T-helper 9 cell (primary cell): ENCODE measurements around the gene MASP2.
A peak's percentile ranks its signal among the peaks of the same experiment; 100 is the strongest.
"Not testable (repeated sequence)": the region's sequence is repeated elsewhere in the genome, so short reads cannot be mapped to it uniquely, and the experiment has no call there.

Experiments used
- DNase-seq: peaks from one replicate; pipeline ENCODE4 v3.0.0-alpha.2; 2020

MASP2 gene

GRCh38 chr1:11037019-11037739, 9.9 kb downstream of the MASP2 start:
- DNase-seq, result not testable (repeated sequence)

- no peak for DNase-seq
Measured at GRCh38 chr1:11031624-11032262, 15.3 kb downstream of the MASP2 start.

- no peak for DNase-seq
Measured at GRCh38 chr1:11030865-11031264, 16.2 kb downstream of the MASP2 start.

DNA sequence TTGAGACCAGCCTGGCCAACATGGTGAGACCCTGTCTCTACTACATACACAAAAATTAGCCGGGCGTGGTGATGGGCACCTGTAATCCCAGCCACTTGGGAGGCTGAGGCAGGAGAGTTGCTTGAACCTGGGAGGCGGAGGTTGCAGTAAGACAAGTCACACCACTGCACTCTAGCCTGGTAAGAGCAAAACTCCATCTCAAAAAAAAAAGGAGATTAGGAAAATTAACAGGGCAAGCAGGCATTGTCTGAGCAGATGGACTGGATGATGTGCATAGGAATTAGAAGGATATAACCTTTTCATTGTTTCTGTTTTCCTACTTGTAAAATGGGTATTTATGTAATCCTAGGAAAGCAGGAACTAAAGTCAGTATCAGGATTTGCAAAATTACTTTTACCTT, 19.0 kb downstream of the MASP2 start:
- DNase-seq, result no peak

DNA sequence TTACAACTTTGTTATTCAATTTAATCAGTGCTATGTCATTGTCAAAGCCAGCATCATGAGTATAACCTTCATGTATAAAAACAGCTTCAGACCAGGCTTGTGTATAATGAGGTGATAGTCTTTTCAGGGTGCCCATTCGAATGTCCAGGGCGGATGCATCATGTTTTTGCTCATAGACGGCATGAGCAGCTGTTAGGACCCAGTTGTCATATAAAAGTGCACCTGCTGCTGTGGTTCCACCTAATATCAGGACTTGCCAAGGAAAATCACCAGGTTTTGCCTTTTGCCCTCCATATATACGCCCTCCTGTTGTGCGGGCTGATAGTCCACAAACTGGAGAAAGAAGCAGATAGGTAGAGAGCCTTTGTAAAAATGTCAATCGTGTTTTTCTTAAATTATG, 19.7 kb downstream of the MASP2 start:
- no peak for DNase-seq

DNA sequence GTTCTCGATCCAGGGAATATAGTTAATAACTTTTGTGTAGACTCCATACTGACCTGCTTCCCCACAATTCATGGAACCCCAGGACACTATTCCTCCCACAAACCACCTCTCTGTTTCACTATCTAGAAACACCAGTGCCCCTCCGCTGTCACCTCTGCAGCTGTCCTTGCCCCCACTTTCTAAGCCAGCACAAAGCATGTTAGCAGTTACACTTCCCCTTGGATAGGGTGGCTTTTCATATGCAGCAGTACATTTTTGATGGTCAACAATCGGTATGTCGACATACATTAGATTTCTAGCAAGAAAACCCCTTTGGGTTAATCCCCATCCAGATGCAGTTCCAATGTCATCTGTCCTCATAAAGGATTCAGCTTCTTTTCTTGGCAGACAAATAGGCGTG, 20.1 kb downstream of the MASP2 start:
- no peak for DNase-seq

- DNase-seq, result no peak
Measured at GRCh38 chr1:11026052-11026451, 21.0 kb downstream of the MASP2 start.

DNA sequence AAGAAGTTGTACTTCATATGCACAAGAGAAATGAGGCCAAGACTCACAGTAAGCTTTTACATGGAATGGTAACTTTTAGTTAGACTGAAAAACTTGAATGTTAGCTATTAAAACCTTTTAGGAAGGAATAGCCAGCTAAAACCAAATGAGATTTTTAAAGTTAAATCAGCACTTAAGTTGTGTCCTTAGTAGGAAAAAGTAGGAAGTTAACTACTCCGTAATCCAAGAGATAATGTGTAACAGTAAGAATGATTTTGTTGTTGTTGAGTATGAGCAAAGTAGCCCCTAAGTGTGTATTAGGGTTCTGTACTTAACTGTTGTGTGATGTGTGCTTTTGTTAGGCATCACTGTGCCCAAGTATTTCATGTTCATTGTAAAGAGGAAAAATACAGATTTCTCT, 21.4 kb downstream of the MASP2 start:
- no peak for DNase-seq

DNA sequence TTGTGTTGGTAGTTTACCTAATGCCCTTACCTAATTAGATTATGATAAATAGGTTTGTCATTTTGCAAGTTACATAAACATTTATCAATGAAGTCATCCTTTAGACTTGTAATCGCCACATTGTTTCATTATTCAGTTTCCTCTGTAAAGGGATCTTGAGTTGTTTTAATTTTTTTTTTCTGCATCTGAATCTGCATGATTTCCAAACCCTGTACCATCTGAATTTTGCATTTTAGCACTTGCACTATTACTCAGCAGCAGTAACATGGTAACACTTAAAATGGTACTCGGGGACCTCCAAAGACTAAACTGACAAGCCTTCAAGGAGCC, 22.2 kb downstream of the MASP2 start:
- no peak for DNase-seq

DNA sequence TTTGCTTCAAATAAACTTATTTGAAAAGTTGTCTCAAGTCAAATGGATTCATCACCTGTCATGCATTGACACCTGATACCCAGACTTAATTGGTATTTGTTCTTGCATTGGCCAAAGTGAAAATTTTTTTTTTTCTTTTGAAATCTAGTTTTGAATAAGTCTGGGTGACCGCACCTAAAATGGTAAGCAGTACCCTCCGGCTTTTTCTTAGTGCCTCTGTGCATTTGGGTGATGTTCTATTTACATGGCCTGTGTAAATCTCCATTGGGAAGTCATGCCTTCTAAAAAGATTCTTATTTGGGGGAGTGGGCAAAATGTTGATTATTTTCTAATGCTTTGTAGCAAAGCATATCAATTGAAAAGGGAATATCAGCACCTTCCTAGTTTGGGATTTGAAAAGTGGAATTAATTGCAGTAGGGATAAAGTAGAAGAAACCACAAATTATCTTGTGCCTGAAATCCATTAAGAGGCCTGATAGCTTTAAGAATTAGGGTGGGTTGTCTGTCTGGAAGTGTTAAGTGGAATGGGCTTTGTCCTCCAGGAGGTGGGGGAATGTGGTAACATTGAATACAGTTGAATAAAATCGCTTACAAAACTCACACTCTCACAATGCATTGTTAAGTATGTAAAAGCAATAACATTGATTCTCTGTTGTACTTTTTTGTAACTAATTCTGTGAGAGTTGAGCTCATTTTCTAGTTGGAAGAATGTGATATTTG, 22.7 kb downstream of the MASP2 start:
- DNase-seq, result no peak

DNA sequence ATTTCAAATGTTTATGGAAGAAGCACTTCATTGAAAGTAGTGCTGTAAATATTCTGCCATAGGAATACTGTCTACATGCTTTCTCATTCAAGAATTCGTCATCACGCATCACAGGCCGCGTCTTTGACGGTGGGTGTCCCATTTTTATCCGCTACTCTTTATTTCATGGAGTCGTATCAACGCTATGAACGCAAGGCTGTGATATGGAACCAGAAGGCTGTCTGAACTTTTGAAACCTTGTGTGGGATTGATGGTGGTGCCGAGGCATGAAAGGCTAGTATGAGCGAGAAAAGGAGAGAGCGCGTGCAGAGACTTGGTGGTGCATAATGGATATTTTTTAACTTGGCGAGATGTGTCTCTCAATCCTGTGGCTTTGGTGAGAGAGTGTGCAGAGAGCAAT, 23.8 kb downstream of the MASP2 start:
- DNase-seq, result no peak

DNA sequence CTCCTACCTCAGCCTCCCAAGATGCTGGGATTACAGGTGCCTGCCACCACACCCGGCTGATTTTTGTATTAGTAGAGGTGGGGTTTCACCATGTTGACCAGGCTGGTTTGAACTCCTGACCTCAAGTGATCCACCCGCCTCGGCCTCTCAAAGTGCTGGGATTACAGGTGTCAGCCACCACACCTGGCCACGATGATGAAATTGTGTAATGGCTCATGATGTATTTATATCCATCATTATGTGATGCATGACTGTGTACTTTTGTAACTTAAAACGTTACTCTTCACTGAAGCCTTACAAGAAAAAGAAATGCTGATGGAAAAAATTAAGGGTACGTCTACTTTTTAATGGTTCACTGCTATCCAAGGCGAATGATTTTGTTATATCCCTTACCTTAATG, 27.1 kb downstream of the MASP2 start:
- DNase-seq, result no peak

DNA sequence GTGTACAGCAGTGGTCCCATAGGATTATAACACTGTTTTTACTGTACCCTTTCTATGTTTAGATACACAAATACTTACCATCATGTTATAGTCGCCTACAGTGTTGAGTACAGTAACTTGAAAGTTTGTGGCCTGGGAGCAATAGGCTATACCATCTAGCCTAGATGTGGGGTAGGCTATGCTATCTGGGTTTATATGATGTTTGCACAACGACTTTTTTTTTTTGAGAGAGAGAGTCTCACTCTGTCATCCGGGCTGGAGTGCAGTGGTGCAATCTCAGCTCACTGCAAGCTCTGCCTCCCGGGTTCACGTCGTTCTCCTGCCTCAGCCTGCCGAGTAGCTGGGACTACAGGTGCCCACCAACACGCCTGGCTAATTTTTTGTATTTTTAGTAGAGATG, 27.7 kb downstream of the MASP2 start:
- DNase-seq, result not testable (repeated sequence)

- no peak for DNase-seq
Measured at GRCh38 chr1:11013160-11013531, 33.9 kb downstream of the MASP2 start.

DNA sequence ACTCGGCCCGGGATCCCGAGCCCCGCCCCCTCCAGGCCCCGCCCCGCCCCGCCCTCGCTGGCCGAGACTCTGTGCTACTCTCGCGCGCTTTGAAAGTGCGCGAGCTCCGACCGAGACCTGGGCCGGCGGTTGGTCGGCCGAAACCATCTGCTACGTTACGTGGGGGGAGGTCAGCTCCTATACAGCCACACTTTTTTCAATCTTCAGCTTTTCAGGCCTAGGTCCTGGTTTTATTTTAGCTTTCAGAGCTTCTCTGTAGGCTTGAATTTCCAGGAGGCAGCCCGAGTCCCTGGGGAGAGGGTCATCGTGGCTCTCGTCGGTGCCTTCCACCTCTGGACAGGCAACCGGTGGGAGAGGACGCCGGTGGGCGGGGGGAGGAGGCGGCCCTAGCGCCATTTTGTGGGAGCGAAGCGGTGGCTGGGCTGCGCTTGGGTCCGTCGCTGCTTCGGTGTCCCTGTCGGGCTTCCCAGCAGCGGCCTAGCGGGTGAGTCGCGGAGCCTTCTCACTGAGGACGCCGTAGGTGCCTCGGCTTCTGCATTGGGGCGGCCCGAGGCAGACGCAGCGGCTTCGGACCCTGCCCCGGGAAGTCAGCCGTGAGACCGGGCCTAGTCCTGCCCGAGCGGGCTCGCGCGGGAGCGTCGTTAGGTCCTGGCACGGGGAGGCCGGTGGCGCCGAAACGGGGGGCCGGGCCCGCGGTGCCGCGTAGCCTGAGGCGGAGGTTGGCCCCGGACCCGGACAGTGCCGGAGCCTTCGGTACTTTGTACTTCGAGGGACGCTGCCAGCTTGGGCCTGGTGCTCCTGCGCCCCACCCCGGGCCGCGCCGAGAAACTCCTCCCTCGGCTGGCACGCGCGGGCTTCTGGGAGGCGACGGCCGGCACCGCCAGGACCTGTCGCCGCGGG, 34.5 kb downstream of the MASP2 start, which contains the start of gene TARDBP:
TSS of gene TARDBP (plus strand) at position 395 of the 900 bp plus-strand sequence. CDS start 1,074 bp downstream, outside the sequence.
- peak; percentile 85 for DNase-seq

- DNase-seq, result no peak
Measured at GRCh38 chr1:11000526-11000925, 46.5 kb downstream of the MASP2 start.

DNA sequence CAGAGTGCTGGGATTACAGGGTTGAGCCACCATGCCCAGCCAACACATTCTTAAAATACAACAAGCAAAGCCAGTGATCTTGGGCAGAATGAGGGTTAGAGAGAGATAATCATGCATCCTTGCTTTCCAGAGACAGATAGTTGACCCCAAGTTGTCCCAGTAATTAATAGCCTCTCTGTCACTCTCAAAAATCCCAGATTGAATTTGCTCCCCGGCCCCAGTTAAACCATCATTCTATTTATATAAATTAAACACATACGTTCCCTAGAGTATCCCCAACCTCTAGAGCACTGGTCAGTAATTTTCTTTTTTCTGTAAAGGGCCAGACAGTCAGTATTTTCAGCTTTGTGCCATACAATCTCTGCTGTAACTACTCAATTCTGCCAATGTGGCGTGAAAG, 50.9 kb downstream of the MASP2 start:
- DNase-seq, result no peak

GRCh38 chr1:10992864-10993263, 54.2 kb downstream of the MASP2 start:
- no peak for DNase-seq

DNA sequence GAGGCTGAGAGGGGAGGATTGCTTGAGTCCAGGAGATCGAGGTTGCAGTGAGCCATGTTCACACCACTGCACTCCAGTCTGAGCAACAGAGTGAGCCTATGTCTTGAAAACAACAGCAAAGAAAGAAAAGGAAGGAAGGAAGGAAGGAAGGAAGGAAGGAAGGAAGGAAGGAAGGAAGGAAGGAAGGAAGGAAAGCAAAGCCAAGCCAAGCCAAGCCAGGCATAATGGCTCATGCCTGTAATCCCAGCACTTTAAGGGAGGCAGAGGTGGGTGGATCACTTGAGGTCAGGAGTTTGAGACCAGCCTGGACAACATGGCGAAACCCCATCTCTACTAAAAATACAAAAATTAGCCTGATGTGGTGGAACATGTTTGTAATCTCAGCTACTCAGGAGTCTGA, 55.0 kb downstream of the MASP2 start:
- not testable (repeated sequence) for DNase-seq

DNA sequence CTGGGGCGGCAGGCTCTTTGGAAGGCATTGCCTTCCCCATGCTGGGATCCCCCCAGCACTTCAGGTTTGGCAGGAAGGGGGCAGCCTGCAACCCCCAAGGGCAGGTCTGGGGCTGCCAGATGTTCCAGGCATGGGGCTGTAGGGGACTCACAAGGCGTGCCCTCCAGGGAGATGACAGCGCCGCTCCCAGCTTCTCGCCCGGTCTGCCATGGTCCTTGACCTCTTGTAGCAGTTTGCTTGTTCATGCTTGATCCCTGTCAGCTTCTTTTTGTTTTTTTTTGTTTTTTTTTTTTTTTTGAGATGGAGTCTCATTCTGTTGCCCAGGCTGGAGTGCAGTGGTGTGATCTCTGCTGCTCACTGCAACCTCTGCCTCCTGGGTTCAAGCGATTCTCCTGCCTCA, 56.2 kb downstream of the MASP2 start:
- no peak for DNase-seq

GRCh38 chr1:10989920-10990516, 57.0 kb downstream of the MASP2 start:
- not testable (repeated sequence) for DNase-seq

DNA sequence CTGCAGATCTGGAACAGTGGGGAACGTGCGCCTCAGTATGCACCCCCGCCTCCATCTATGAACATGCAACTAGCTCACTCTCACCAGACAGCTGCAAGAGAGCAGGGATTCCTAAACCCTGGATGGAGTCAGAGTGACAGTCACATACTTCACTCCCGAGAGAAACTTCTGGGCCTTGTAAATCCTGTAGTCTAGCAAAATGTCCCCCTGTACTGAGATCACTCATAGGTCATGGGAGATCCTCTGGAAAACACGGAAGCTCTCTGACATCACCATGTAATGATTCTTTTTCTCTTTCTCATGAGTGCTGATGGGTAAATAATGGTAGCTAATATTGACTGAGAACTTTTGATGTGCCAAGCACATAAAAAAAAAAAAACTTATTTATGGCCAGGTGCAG, 57.9 kb downstream of the MASP2 start:
- no peak for DNase-seq
